ENCODE data around the gene IFT27.

IFT27 gene

DNA sequence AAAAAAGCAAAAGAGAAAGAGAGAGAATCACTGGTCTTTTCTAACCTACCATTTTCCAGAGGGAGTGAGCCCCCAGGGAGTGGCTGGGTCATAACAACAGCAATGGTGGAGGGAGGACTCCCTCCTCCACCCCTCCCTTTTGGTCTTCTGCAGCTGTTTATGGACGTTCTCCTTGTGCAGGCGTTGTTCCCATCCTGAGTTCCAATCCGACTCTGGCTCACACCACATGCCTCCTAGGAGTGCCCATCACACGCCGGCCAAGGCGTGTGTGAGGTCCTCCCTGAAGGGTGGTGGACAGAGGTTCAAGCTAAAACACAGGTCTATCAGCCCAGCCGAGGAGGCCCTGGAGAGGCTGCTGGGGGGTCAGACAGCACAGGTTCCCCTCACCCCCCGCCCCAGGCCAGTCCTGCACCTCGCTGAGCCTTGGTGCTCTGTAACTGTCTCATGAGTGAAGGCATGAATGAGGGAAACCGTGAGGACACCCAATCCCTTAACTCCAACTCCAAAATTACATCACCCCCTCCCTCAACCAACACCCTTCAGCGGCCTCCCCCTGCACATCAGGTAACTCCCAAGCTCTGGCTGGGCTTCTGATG, 29.4 kb downstream of the IFT27 start:
- no peak for TF ChIP-seq ZFX (IDR thresholded peaks at IDR 0.05; ENCODE audit: borderline replicate concordance)
- TF ChIP-seq CTCF (IDR thresholded peaks at IDR 0.05): no peak
- no peak overlapping the region for H3K27ac ChIP-seq

GRCh38 chr22:36745301-36745995, 30.5 kb downstream of the IFT27 start:
- TF ChIP-seq CTCF (IDR thresholded peaks at IDR 0.05) (no peak), ZFX (IDR thresholded peaks at IDR 0.05; ENCODE audit: borderline replicate concordance) (no peak)
- H3K27ac ChIP-seq: no peak overlapping the region

GRCh38 chr22:36744791-36745190, 31.1 kb downstream of the IFT27 start:
- no peak overlapping the region for H3K27ac ChIP-seq
- TF ChIP-seq ZFX (IDR thresholded peaks at IDR 0.05; ENCODE audit: borderline replicate concordance): no peak
- no peak for TF ChIP-seq CTCF (IDR thresholded peaks at IDR 0.05)

DNA sequence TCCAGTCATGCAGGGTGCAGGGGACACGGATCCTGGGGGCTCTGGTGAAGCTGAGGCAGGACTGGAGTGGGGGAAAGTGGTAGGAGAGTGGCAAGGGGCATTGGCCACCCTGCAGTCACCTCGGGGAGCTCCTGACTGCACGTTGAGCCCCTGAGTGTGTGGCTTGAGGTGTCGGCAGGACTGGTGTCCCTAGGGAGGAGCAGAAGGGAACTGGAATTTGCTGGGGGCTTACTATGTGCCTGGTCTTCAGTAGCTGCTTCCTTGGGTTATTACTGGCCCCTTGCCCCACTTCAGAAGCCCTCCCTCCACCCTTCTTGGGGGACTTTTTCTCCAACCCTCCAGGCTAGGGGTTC, 31.5 kb downstream of the IFT27 start:
- no peak overlapping the region for H3K27ac ChIP-seq
- TF ChIP-seq ZFX (IDR thresholded peaks at IDR 0.05; ENCODE audit: borderline replicate concordance) (no peak), CTCF (IDR thresholded peaks at IDR 0.05) (no peak)

- H3K27ac ChIP-seq: no peak overlapping the region
- TF ChIP-seq ZFX (IDR thresholded peaks at IDR 0.05; ENCODE audit: borderline replicate concordance): no peak
- TF ChIP-seq CTCF (IDR thresholded peaks at IDR 0.05): no peak
Measured at GRCh38 chr22:36743591-36744412, 32.1 kb downstream of the IFT27 start.

DNA sequence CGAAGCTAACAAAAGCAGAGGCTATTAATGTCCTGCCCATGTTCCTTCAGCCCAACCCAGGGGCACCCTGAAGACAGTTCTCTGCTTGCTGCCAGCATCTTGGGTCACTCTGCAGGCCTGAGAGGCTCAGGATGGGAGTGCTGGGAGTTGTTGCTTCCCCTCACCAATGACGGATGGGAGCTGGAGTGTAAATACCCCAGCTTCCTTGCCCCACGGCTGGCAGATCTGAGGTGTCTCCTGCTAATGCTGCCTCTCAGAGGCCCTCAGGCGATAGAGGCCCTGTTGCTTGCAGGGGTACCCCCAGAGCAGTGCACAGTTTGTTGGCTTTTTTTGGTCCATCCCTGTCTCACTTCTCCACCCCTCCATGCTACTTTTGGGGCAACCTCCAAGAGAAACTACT, 32.9 kb downstream of the IFT27 start:
- no peak overlapping the region for H3K27ac ChIP-seq
- TF ChIP-seq CTCF (IDR thresholded peaks at IDR 0.05): no peak
- TF ChIP-seq ZFX (IDR thresholded peaks at IDR 0.05; ENCODE audit: borderline replicate concordance): no peak

DNA sequence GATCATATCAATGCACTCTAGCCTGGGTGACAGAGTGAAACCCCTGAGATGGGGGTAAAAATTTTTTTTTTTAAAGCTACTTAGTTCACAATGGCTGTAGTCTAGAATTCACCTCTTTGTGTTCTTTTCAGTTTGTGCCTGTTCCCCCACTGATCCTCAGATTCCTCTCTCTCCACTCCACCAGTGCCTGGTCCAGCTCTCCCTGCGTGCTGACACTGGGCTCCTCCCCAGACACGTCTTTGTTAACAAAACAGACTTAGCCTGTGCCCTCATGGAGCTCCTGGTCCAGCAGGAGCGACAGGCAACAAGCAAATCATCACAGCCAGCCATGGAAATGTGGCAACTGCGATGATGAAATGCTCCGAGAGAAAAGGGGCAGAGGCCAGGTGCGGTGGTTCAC, 34.0 kb downstream of the IFT27 start:
- H3K27ac ChIP-seq: no peak overlapping the region
- TF ChIP-seq CTCF (IDR thresholded peaks at IDR 0.05): no peak
- TF ChIP-seq ZFX (IDR thresholded peaks at IDR 0.05; ENCODE audit: borderline replicate concordance): no peak
